GM21576 (cell line): Measurements from ENCODE around the gene ZNF841.
"Not testable (repeated sequence)": the region's sequence is repeated elsewhere in the genome, so short reads cannot be mapped to it uniquely, and the experiment has no call there.

ENCODE experiments used
- ATAC-seq: cut with Tn5 transposase; IDR thresholded peaks from one replicate; pipeline ENCODE4 v1.9.1; 2021; ENCODE audit warnings: mild to moderate bottlenecking, moderate library complexity; ENCODE audit not compliant: unreplicated experiment

ZNF841 gene

GRCh38 chr19:52095172-52096014 is at the start of gene ZNF841:
Gene ZNF841, minus strand, starts transcription at chr19:52095765. Its CDS starts 10,964 bp downstream, at chr19:52084801.
- ATAC-seq, result peak; percentile 87

- no peak for ATAC-seq
Observed at GRCh38 chr19:52142001-52142595, 46.5 kb upstream of the ZNF841 start.

GRCh38 chr19:52141203-52141602 is 45.6 kb upstream of the ZNF841 start:
- ATAC-seq, result no peak

GRCh38 chr19:52140032-52140710 is 44.6 kb upstream of the ZNF841 start:
- ATAC-seq, result peak; percentile 89

- peak; percentile 68 for ATAC-seq
Observed at GRCh38 chr19:52139252-52140031, 43.9 kb upstream of the ZNF841 start, which contains the start of gene ZNF616. Gene ZNF616, minus strand, starts transcription at chr19:52139938. Its CDS starts 9,426 bp downstream, at chr19:52130512.

- ATAC-seq, result no peak
Observed at GRCh38 chr19:52138983-52139251, 43.4 kb upstream of the ZNF841 start.

- ATAC-seq, result no peak
Observed at GRCh38 chr19:52138278-52138982, 42.9 kb upstream of the ZNF841 start.

GRCh38 chr19:52120286-52120685 is 24.7 kb upstream of the ZNF841 start:
- ATAC-seq, result no peak

- ATAC-seq, result no peak
Observed at GRCh38 chr19:52115526-52116053, 20.0 kb upstream of the ZNF841 start.

GRCh38 chr19:52114691-52115090 is 19.1 kb upstream of the ZNF841 start:
- ATAC-seq, result no peak

GRCh38 chr19:52112624-52113023 is 17.1 kb upstream of the ZNF841 start:
- no peak for ATAC-seq

GRCh38 chr19:52110780-52111179 is 15.2 kb upstream of the ZNF841 start:
- ATAC-seq, result no peak

GRCh38 chr19:52102782-52103181 is 7.2 kb upstream of the ZNF841 start:
- no peak for ATAC-seq

GRCh38 chr19:52101866-52102562 is 6.4 kb upstream of the ZNF841 start:
- no peak for ATAC-seq

- ATAC-seq, result no peak
Observed at GRCh38 chr19:52099497-52100138, 4.1 kb upstream of the ZNF841 start.

GRCh38 chr19:52096416-52096815 is 851 bp upstream of the ZNF841 start:
- ATAC-seq, result not testable (repeated sequence)

GRCh38 chr19:52094526-52095130 is 937 bp downstream of the ZNF841 start:
- no peak for ATAC-seq

GRCh38 chr19:52086481-52086880 is 9.1 kb downstream of the ZNF841 start:
- no peak for ATAC-seq

- ATAC-seq, result no peak
Observed at GRCh38 chr19:52070496-52070895, 25.1 kb downstream of the ZNF841 start.
